GM18498 (cell line): ENCODE data around the gene LTF.
"Not testable (repeated sequence)": the region's sequence is repeated elsewhere in the genome, so short reads cannot be mapped to it uniquely, and the experiment has no call there.

Source experiments
- ATAC-seq: cut with Tn5 transposase; IDR thresholded peaks from one replicate; pipeline ENCODE4 v1.9.1; 2021; ENCODE audit warnings: mild to moderate bottlenecking, moderate library complexity; ENCODE audit not compliant: unreplicated experiment

LTF gene

DNA sequence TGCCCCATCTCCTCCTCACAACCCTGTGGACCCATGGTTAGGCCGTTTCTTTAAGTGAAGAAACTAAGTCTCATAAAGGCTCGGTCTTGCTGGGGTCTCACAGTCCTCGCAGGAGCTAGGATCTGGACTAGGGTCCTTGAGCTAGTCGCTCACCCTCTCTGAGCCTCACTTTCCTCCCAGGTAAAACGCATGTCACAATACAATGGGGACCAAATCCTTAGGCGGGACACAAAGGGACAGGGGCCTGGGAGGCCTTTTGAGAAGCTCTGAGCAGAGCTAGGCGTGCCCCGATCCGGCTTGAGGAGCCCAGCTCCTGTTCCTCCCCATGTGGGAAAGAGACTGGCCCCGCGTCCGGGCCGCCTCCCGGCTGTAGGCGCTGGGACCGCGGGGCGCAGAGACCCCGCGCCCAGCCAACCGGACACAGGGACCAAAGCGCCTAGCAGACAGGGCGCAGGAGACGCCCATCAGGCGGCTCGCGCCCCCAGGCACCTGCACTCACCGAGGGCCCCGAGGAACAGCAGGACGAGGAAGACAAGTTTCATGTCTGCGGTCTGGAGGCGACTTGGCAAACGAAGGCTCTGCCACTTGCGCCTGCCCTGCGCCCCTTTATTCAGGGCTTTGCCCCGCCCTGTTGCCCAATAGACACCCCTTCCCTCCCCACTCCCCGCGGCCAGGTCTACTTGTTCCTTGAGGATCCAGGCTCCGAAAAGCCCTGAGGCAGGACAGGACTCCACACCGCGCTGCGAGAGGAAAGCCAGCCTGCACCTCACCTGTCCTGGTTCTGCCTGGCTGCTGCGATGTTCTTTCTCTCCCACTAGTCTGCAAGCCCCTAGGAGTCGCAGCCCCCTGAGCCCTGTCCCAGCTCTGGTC is at the start of gene LTF:
Gene LTF (minus strand): TSS at position 580 of the 870 bp plus-strand sequence. CDS start 38 bp downstream, at position 542.
- ATAC-seq: no peak

DNA sequence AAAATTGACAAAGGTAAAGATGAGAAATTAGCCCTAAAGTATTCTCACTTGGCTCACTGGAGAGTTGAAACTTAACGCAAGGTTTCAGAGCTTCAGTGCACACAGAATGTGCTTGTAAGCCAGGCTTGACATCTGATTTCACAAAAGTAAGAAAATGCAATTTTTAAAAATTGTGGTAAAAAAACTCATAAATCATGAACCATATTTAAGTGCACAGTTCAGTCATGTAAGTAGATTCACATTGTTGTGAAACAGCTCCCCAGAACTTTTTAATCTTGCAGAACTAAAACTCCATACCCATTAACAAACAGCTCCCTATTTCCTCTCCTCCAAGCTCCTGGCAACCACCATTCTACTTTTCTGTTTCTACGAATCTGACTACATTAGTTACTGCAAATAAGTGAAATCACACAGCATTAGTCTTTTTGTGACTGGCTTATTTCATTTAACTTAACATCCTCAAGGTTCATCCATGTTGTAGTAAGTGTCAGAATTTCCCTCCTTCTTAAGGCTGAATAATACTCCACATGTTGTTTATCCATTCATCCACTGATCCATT is 47.6 kb upstream of the LTF start:
- ATAC-seq: no peak

- ATAC-seq: no peak
Observed at GRCh38 chr3:46509661-46510187, 45.0 kb upstream of the LTF start.

DNA sequence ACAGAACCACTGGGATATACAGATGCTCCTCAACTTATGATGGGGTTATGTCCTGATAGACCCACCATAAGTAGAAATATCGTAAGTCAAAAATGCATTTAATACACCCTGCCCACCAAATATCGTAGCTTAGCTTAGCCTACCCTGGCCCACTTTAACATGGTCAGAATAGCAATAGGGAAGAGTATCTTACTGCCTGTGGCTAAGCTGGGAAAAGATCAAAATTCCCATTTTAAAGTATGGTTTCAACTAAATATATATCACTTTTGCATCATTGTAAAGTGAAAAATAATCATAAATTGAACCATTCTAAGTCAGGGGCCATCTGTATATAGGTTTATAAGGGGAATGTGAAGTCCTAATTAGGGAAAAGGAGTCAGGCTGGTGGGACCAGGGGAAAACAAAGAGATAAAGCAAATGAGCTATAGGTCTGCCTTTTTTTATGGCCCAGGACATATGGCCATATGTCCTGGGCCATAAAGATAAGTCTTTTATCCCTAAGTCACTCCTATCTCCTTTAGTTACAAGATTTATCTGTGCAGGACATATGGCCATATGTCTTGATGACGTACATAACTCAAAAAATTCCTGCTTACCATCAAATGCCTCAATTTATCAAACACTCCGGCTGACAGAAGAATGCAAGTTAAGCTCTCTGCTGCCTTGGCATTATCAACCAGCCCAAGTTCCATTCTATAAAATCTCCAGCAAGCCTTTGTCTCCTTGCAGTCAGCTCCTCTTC is 44.3 kb upstream of the LTF start:
- ATAC-seq: no peak

DNA sequence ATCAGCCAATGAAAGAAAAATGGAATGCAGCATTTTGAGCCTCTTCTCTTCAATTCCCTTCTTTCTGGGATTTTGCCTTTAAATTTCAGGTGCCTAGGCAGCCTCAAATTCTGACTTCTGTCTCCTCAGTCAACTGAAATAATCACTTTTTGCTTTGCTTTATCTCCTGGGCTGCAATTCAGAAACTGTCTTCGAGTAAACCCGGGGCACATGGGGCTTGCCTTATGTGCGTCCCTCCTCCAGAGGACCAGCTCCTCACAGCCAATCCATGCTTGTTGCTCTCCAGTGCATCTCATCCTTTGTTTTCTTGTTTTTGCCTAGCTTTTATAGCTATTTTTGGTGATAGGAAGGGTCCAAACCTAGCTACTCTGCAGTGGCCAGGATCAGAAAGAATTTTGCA is 41.8 kb upstream of the LTF start:
- no peak for ATAC-seq

GRCh38 chr3:46505953-46506352 is 41.2 kb upstream of the LTF start:
- ATAC-seq: no peak

GRCh38 chr3:46504789-46505188 is 40.1 kb upstream of the LTF start:
- no peak for ATAC-seq

DNA sequence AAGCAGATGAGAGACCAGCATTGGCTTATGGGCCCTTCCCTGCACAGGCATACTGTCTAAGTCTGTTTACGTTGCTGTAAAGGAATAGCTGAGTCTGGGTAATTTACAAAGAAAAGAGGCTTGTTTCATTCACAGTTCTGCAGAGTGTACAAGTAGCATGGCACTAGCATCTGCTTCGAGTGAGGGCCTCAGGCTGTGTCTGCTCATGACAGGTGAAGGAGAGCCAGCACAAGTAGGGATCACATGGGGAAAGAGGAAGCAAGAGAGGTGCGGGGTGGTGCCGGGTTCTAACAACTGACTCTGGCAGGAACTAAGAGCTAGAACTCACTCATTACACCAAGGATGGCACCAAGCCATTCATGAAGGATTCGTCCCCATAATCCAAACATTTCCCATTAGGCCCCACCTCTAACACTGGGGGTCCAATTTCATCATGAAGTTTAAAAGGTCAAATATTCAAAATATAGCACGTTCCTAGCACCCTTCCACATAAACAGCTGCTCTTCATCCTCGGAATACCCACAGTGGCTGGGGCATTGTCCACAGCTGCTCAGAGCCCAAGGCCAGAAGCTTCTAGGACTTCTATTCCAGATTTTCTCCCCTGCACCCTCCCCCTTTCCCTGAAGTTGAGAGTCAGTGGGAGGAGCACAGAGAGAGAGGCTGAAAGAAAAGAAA is 38.6 kb upstream of the LTF start:
- no peak for ATAC-seq

DNA sequence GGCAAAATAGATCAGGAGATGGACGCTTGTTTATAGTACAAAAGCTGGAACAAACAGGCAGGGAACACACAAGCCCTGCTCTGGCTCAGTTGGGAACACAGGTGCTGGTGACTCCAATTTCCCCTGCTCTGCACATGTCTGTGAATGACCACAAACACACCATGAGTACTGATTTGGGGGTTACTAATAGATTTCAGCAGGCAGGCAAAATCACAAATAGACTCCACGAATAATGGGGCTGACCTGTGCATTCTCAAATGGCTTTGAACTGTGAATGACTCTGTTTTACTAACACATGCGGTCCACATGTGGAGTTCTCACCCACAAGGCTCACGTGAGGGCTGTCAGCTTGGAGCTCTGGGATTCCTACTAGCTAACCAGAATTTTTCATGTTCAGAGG is 37.0 kb upstream of the LTF start:
- no peak for ATAC-seq

DNA sequence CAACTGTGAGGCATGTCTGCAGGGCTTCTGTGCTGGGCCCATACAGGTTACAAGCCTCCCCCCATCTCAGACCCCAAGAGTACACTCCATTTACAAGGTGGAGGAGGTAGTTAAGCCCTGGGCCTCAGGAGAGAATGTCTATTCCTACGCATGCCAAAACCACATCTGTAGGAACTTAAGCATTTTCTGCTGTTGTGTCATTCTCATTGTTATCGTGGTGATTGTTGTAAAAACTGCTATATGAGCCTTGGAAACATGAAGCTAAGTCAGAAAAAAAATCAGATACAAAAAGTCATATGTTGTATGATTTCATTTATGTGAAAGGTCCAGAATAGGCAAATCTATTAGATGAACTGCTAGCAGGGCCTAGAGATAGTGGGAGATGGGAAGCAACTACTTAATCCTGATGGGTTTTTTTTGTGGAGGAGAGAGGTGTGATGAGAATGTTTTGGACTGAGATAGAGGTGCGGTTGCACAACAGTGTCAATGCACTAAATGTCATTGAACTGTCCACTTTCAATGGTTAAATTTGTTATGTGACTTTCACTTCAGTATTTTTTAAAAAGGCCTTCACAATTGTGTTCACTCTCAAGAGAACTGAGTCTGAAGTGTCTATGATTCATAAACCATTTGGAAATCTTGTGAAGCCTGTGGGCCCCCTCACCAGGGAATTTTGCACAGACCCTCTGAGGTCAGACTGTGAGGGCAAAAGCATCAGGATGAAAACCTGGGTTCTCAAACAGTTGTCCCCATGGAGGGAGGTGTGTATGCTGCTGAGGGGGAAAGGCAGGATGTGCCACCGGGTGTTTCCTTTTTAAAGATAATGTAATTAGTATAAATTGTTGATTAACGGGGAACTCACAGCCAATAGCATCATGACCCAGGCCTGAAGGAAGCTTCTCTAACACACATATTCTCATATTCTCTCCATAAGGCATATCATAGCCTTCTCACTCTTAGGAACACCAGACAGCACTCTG is 36.2 kb upstream of the LTF start:
- ATAC-seq: no peak

GRCh38 chr3:46498916-46499519 is 34.3 kb upstream of the LTF start:
- no peak for ATAC-seq

DNA sequence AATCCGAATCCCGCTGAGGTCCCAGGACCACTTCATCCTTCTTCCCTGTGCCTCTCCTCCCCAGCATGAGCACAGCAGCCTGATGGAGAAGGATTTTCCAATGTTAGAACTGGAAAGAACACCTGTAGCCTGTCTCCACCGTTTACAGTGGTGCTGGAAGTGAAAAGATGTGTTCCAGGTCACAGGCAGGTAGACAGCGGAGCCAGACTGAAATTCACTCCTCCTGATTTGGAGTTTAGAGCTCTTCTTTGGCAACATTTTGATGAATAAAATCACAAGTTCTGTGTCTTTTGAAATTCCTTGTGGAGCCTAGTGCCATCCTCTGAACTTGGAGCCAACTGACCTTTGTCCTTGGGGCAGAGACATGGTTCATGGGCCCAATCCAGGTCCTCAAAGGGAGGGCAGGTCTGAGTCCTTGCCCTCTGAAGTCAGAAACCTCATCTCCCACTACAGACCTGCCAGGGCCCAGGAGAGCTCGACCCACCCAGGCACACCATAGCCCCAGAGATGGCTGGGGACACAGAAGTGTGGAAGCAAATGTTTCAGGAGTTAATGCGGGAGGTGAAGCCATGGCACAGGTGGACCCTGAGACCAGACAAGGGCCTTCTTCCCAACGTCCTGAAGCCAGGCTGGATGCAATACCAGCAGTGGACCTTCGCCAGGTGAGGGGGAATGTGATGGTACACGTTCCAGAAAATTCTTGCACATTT is 33.0 kb upstream of the LTF start, which contains the start of gene RTP3:
Gene RTP3 (plus strand): TSS at position 421 of the 710 bp plus-strand sequence. CDS start 87 bp downstream, at position 508.
- ATAC-seq: no peak

GRCh38 chr3:46496746-46497555 is 32.2 kb upstream of the LTF start:
- ATAC-seq: no peak

- ATAC-seq: no peak
Observed at GRCh38 chr3:46495901-46496456, 31.3 kb upstream of the LTF start.

DNA sequence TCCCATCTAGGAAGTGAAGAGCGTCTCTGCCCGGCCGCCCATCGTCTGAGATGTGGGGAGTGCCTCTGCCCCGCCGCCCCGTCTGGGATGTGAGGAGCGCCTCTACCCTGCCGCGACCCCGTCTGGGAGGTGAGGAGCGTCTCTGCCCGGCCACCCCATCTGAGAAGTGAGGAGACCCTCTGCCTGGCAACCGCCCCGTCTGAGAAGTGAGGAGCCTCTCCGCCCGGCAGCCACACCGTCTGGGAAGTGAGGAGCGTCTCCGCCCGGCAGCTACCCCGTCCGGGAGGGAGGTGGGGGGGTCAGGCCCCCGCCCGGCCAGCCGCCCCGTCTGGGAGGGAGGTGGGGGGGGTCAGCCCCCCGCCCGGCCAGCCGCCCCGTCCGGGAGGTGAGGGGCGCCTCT is 29.8 kb upstream of the LTF start:
- ATAC-seq: not testable (repeated sequence)

- ATAC-seq: no peak
Observed at GRCh38 chr3:46492890-46493547, 28.3 kb upstream of the LTF start.
